Activated T-cell treated with anti-CD3 and anti-CD28 coated beads, Interleukin-2, amount 50 U/mL, for 1 hour (primary cell): ENCODE results near the gene ADCYAP1R1.

Experiments used
- DNase-seq: peaks from one replicate; pipeline ENCODE4 v3.0.0-alpha.2; 2020

ADCYAP1R1 gene

GRCh38 chr7:31051598-31052486 is at the start of gene ADCYAP1R1:
TSS of gene ADCYAP1R1 (plus strand) at chr7:31052308. CDS start at chr7:31063265, 10,957 bp downstream.
- DNase-seq: no peak

- no peak for DNase-seq
Observed at GRCh38 chr7:31003097-31003496, 49.0 kb upstream of the ADCYAP1R1 start.

DNA sequence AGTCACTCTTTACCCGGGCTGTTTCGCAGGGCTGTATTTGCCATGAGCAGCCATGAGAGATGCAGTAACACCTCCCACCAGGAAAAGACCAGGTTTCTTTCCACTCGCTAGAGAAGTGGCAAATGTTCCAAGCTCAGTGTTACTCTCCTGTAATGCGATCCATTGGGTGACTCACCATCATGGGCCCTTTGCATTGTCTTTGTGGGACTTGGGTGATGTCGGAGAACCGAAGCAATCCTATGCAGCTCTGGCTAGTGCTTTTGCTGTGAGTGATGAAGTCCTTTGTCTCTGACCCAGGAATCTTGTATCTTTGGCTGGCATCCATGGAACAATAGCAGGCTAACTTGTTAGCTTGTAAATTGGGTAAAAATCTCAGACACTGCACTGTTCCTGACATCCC is 48.4 kb upstream of the ADCYAP1R1 start:
- DNase-seq: no peak

GRCh38 chr7:31004393-31004792 is 47.7 kb upstream of the ADCYAP1R1 start:
- DNase-seq: no peak

DNA sequence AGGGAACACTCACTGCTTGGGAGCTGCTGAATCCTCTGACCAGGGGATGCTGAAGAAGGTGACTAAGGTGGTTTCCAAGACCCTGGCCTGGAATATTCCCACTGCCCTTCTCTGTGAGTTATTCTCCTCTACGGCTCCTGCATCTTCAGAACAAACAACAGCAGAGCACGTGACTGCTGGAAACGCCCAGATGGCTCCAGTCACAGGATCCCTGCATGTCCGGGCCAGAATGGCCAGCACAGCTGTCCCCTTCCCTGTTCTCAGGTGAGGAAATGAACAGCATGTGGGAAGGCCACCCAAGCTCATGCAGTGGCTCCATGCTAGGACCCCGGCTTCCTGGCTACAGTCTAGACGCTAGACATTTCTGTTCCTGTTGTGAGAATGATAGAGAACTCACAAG is 45.3 kb upstream of the ADCYAP1R1 start:
- no peak for DNase-seq

- DNase-seq: no peak
Observed at GRCh38 chr7:31007634-31008033, 44.5 kb upstream of the ADCYAP1R1 start.

GRCh38 chr7:31014826-31015225 is 37.3 kb upstream of the ADCYAP1R1 start:
- DNase-seq: no peak

- DNase-seq: no peak
Observed at GRCh38 chr7:31017032-31017675, 35.0 kb upstream of the ADCYAP1R1 start.

- no peak for DNase-seq
Observed at GRCh38 chr7:31017721-31018120, 34.4 kb upstream of the ADCYAP1R1 start.

DNA sequence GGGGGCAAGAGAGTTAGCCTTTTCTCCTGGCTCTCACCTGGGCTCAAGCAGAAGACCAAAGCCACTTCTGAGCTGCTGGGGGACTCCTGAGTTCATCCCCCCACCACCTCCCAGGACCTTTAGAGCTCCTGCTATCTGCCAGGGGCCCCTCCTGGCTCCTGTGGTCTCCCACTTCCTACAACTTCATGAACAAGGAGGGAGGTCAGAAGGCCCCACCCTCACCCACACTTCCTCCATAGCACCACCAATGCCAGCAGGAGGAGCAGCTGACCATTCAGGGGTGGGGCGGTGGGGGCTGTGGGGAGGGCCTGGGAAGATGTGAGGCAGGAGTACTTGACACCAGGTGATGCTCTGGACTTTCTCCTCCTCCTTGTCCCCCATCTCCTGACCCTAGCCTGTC is 32.6 kb upstream of the ADCYAP1R1 start:
- DNase-seq: no peak

DNA sequence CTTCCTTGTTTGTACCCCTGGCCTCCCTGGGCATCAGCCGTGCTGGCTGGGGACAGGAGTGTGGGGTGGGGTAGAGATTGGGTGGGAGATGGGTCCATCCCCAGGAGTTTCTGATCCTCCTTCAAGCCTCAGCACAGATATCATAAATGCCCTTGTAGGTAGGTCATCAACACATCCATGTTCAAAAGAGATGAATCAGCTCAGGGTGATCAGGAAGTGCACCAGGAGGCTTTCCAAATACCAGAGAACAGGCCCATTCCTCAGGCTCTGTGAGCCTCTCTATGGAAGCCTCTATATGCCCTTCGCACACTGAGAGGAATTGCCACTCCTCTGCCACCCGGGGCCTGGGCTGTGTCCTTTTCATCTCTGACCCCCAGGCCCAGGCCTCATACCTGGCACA is 31.9 kb upstream of the ADCYAP1R1 start:
- DNase-seq: no peak

- no peak for DNase-seq
Observed at GRCh38 chr7:31020652-31021051, 31.5 kb upstream of the ADCYAP1R1 start.

DNA sequence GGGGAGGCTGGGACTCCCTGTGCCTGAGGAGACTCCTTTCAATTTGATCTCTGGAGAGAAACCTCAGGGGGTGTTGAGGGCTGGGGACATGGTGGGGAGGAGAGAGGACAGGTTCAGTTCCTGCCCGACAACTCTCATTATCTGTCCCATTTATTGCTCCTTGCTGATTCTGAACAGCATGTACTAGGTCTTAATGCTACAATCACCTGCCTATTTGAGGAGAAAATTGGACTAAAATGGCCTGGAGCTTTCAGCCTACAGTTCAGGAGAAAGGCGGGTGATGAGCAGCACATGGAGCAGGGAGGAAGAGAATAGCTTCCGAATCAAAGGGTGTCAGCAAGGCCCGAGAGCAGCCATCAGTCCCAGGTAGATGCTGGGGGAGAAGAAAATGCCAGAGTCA is 30.0 kb upstream of the ADCYAP1R1 start:
- no peak for DNase-seq

GRCh38 chr7:31022726-31023125 is 29.4 kb upstream of the ADCYAP1R1 start:
- no peak for DNase-seq

DNA sequence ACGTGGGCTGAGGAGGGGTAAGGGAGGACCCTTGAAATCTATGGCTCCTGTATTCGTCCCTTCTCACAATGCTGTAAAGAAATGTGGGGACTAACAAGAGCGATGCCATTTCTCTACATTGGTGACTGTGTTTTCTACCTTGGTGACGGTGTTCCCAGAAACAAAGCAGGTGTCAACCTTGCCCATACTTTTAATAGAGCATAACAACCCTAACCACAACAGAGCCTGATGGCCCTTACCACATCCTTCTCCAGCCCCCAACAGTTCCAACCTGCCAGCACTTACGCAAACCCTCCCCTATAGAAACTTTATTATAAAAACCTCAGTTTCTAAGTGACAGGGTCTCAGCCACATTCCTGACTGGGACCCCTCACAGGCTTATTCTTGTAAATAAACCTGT is 28.2 kb upstream of the ADCYAP1R1 start:
- no peak for DNase-seq

GRCh38 chr7:31027161-31027965 is 24.7 kb upstream of the ADCYAP1R1 start:
- DNase-seq: no peak

GRCh38 chr7:31028006-31028405 is 24.1 kb upstream of the ADCYAP1R1 start:
- DNase-seq: no peak

- no peak for DNase-seq
Observed at GRCh38 chr7:31028417-31028992, 23.6 kb upstream of the ADCYAP1R1 start.

DNA sequence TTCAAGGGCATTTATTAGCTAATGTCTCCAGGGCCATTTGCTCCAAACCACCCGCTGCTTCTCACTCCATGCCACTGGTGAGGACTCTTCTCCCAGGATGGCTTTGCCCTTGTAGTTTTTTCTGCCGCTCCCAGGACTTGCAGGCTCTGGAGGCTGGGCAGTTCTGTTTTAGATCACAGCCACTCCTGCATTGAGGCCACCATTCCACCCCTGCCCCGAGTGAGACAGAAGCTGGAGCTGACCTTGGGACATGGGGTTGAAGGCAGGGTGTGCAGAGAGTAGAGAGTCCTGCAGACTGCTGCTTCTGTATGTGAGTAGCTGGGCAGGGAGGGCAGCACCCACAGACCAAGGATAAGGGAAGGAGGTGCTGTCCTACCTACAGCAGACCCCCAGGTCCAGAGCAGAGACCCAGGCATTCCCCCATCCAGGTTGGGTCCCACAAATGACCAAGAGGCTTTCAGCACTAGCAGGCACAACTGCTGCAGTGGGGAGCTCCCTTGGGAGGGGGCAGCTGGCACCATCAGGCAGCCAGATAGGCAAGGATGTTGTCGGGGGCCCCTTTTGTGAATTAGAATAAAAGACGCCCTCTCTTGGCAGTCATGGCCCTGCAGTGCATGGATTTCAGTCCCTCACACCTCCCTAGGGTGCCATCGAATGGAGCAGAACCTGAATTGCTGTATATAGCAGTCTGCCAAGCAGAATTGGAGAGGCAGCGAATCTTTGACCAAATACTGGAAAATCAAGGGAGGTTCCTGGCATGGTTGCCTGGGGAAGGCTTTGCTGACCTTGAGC is 22.7 kb upstream of the ADCYAP1R1 start:
- DNase-seq: no peak

GRCh38 chr7:31033674-31034300 is 18.3 kb upstream of the ADCYAP1R1 start:
- no peak for DNase-seq

GRCh38 chr7:31036924-31037323 is 15.2 kb upstream of the ADCYAP1R1 start:
- no peak for DNase-seq

DNA sequence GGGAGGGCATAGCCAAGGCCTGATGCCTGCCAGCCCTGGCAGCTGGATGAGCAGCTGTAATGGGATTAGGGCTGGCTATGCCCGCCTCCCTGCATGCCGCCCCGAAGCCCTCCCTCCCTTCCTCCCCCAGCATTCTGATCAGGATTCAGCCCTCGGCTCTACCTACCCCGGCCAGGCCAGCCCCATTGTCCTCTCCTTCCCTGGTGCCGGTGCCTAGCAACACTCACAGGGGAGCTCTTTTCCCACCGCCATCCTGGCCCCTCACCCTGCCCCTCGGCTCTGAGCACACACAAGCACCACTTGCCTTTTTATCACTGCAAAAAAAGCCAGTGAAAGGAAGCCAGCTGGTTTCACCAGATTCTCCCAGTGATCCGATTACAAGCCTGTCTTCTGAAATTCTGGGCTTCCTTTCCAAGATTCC is 9.0 kb upstream of the ADCYAP1R1 start:
- DNase-seq: no peak
